GM21528 (cell line): ENCODE data around the gene NUDT2.
"Not testable (repeated sequence)": the region's sequence is repeated elsewhere in the genome, so short reads cannot be mapped to it uniquely, and the experiment has no call there.

Source experiments
- ATAC-seq: cut with Tn5 transposase; IDR thresholded peaks from one replicate; pipeline ENCODE4 v1.9.1; 2021; ENCODE audit warnings: mild to moderate bottlenecking, moderate library complexity; ENCODE audit not compliant: unreplicated experiment, low FRiP score

The NUDT2 gene

DNA sequence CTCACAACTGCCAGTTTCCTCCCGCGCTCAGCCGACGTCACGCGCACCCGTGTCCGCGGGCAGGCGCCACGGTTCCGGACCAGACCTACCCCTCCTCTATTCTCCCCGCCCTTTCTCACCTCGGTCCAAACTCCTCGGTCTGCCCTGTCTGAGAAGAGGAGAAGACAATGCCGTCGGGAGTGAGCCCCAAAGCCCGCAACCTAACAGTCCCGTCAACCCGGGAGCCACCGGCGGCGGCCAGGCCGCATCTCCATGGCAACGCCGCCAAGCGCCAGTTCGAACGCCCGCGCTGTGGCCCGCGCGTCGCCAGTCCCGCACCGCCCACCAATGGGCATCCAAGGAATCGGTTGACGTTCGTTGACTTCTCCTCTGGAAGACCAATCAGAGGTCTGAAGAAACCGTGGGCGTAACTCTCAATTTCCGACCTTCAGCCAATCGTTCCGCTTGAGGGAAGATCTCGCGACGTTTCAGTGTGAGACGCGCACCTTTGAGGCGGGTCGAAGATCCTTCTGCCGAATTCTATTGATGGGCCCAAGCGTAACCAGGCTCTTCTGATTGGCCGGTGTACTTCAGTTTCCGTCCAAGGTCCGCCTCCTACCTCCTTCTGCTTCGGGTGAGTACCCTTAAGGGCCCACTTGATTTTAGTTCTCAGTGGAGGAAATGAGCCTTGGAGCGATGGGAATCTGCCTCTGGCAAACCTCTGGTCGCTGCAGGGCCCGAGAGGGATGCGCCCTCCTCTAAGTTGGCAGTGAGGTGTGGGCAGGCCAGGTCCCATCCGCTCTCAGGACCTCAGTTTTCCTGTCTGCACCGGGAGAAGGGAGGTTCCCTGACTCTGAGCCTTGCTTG, at the start of gene NUDT2, which contains the start of gene KIF24:
Gene NUDT2 (plus strand): TSS at position 583 of the 846 bp plus-strand sequence. CDS start 9,471 bp downstream, outside the sequence.
Gene KIF24 (minus strand): TSS at position 282 of the 846 bp plus-strand sequence. CDS start 17,922 bp downstream, outside the sequence.
- ATAC-seq, result peak; percentile 94

DNA sequence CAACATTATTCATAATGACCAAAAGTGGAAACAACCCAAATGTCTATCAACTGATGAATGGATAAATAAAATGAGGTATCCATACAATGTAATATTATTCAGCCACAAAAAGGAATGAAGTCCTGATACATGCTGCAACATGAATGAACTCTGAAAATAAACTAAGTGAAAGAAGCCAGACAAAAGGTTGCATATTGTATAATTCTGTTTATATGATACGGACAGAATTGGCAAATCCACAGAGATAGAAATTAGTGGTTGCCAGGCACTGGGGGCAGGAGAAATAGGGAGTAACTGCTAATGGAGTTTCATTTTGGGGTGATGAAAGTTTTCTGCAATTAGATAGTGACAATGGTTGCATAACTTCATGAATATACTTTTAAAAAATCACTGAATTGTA, 47.3 kb upstream of the NUDT2 start:
- no peak for ATAC-seq

DNA sequence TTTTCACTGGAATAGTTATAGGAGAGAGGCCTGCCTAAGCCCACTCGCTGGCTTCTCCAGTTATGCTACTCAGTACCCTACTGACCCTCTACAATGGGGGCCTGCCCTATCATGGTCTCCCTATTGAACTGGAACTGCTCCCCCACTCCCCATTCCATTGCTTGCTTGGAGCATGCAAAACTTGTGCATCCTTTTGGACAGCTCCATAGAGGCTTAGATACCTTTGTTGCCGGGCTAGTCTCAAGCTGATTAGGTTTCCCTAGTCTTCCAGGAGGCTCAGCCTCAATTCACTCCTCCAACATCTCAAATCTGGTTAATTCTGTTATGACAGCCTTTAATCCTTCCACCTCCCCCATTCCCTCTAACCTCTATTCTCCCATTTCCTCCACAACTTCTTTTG, 40.2 kb upstream of the NUDT2 start:
- no peak for ATAC-seq

DNA sequence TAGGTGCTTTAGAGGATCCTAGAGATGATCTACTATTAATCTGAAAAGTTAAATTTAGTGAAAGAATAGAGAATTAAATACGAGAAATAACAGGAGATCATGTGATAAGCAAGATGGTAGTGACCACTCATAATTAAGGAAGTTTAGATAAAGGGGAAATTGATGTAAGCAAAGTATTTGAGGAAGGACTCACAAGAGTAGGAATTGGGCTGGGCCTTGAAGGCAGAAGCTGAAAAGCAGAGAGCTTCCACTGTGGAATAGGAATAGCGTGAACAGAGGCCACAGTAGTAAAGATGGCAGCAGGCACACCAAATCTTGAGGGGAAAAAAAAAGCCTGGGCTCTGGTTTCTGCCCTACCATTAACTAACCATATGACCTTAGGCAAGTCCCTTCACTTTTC, 38.3 kb upstream of the NUDT2 start:
- ATAC-seq, result no peak

DNA sequence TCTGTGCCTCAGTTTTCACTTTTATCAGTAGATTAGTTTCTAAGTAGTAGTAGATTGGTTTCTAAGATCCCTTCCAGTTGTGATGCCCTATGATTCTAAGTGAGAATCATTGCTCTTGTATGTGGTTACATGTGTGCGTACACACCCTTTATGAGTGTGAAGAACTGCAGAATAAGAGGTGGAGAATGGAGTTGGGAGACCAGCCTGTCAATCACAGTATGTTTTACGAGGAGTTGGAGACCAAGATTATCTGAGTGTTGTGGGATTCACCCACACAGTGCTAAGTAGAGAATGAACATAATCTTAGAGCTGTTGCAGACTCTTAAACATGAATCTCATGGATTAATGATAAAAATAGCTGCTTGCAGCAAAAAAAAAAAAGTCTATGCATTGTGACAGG, 37.9 kb upstream of the NUDT2 start:
- no peak for ATAC-seq

DNA sequence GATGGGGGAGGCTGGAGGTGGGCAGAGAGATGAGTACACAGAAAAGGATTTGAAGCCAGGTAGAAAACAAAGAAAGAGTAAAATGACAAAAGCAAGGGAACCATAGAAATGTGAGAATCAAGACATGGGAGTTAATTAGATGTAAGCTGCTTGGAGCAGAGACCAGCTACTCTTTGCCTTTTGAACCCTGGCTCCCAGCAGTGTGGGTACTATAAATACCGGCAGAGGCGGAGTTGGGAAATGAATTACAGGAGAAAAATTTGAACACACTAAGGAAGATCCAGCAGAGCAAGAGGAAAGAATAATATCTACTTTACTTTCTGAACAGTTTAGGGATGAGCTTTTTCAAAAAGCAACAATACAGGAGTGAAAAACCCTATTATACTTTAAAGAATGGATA, 36.8 kb upstream of the NUDT2 start:
- ATAC-seq, result no peak

DNA sequence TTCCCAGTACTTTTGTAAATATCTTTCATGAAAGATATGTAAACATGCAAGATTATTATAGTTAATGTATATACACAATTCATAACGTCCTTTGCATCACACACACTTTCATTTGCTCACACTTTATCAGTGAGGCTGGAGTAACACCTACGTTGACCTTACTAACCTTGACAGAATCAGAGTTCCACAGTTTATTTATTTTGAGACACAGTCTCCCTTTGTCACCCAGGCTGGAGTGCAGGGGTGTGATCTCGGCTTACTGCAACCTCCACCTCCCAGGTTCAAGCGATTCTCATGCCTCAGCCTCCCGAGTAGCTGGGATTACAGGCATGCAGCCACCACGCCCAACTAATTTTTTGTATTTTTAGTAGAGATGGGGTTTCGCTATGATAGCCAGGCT, 28.3 kb upstream of the NUDT2 start:
- not testable (repeated sequence) for ATAC-seq

DNA sequence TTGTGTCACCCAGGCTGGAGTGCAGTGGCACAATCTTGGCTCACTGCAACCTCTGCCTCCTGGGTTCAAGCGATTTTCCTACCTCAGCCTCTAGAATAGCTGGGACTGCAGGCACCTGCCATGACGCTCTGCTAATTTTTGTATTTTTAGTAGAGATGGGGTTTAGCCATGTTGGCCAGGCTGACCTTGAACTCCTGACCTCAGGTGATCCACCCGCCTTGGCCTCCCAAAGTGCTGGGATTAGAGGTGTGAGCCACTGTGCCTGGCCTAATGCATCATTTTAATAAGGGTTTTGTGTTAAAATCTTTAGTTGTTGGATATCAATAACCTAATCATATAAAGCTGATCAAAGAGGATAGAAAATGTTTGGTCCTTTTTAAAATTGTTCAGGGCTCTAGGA, 21.1 kb upstream of the NUDT2 start:
- not testable (repeated sequence) for ATAC-seq

DNA sequence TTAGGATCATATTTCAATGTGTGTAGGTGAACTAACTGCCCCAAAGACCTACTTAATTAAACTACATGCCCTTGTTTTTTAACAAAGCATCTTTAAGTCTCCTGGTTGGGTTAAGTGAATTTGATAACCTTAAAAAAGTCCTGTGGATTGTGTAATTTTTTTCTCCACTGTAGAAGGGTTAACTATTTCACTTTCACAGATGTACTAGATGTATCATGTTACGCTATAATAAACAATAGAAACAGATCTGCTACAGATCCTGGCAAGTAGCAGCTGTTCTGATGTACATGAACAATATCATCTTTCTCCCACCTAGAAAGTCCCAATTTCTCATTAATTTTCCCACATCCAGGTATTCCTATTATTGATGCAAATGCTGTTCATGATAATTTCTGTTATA, 19.2 kb upstream of the NUDT2 start:
- ATAC-seq, result no peak

DNA sequence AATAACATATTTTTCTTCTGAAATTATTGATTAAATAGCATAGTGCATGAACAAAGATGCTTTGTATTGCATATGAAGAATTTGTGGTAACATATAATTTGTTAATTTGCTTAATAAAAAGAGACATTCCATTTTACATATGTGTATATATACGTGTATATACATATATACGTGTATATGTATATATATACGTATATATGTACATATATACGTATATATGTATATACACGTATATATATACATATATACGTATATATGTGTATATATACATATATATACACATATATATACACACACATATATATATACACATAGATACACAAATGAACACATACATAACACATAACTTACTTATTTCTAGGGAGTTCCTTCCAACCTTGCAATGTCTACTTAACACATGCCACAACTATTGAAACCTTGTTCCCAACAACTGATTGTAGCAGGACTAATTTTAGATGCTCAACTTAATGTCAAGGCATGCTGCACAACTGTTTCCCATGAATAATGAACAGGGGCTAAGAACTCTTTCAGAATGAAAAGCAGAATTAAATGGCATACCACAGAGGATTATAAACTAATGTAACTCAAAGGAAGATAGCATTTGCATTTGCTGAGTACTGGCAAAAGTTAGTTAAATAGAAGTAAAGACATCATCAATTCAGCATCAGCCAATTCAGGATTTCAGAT, 17.7 kb upstream of the NUDT2 start:
- ATAC-seq, result no peak

DNA sequence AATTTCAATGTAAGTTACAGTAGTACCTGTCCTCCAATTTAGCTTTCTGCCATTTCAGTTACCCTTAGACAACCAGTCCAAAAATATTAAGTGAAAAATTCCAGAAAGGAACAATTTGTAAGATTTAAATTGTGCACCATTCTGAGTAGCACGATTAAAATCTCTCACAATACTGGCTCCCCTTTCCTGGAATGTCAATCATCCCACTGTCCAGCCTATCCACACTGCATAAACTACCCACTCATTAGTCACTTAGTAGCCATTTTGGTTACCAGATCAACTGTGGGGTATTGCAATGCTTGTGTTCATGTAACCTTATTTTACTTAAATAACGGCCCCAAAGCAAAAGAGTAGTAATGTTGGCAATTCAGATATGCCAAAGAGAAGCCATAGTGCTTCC, 11.9 kb upstream of the NUDT2 start:
- ATAC-seq, result no peak

DNA sequence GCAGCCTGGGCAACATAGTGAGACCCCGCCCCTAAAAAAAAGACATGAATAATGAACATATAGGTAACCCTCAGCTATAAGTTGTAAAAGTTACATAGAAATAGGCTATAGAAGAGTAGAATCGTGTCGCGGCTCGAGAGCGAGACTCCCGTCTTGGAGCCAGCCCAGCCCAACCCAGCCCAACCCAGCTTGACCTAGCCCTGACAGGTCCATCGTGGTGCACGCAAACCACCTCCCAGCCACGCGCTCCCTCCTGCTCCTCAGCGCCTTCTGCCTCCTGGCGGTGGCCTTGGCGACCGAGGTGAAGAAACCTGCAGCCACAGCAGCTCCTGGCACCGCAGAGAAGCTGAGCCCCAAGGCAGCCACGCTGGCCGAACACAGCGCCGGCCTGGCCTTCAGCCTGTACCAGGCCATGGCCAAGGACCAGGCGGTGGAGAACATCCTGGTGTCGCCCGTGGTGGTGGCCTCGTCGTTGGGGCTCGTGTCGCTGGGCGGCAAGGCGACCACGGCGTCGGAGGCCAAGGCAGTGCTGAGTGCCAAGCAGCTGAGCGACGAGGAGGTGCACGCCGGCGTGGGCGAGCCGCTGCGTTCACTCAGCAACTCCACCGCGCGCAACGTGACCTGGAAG, 11.1 kb upstream of the NUDT2 start:
- no peak for ATAC-seq

DNA sequence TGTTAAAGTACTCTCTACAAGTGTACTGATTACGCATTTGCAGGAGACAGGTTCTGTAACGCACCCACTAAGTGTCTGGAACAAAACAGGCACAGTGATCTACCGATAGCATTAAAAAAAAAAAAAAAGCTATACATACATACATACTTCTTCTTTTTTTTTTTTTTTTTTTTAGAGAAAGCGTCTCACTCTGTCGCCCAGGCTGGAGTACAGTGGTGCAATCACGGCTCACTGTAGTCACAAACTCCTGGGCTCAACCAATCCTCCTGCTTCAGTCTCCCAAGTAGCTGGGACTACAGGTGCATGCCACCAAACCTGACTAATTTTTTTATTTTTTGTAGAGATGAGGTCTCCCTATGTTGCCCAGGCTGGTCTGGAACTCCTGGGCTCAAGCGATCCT, 7.9 kb upstream of the NUDT2 start:
- ATAC-seq, result no peak

DNA sequence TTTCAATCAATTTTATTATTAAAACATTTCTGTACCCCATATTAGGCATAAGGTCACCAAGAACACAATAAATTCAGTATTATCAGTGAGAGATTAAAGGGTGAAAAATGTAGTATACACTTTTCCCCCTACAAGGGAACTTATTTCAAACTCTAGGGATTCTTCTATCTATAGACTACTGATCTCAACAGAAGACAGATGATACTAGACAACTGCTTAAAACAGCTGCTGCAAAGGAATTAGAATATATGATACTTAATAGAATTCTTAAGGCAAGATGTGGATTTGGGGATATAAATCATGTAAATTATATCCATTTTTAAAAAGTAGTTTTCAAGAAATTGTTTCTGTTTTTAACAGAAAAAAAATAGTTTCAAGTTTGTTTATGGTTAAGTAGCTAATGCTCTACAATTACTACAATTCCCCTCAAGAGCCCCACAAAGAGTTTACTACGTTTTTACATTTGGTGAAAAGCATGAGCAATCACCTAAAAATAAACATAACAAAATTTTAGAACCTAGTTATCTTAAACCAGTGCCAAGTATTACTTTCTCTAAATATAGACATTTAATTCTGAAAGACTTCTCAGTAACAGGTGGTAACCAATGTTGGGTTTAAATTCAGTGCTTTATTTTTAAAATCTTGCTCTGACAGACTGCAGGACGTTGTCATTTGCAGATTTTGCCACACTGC, 6.3 kb upstream of the NUDT2 start:
- ATAC-seq, result no peak

DNA sequence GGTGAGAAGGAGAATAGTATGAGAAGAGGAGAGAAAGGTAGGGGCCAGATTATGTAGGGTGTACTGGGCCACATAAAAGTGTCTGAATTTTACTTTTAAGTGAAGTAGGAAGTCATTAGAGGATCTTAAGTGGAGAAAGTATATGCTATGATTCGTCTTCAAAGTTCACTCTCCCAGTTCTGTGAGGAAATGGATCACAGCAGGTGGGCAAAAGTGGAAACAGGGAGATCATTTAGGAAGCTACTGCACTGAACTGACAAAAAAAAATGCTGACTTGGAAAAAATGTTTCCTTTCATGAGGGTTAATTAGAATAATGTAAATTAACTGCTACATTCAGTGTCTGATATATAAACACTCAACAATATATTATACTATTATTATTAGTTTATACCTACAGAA, 2.7 kb upstream of the NUDT2 start:
- no peak for ATAC-seq

DNA sequence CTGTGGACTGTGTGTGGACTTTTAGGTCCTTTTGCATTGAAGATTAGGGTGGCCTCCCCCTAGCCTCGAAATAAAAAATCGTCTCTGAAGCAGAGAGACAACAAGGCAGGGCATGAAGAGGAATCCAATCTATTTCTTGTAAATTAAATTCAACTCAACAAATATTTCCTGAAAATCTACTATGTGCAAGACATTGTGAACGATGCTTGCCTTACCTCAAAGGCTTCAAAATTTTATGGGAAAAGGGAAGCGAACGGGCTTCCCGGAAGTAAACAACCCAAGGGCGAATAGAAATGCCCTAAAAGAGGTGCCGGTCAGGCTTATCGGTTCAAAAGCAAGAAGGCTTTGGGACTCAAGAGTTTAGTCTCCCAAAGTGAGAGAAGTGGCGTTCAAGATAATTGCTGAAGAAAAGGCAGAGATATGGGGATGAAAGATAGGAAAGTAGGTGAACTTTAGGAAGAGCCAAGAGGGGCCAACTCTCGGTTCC, 826 bp upstream of the NUDT2 start:
- ATAC-seq, result no peak

DNA sequence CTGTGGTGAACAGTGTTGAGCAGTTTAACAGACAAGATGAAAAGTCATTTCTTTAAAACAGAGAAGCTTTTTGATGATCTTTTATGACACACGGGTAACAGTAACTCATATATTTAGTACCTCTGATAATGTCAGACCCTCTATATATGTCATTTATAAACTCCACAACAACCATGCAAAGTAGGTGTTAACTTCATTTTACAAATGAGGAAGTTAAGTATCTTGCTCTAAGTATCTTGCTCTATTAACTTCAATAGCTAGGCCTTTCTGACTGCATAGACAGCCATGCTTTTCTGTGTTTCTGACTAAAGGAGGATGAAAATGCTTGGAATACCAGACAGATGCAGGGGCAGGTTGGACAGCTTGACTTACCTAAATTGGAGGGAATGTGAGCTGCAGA, 1.8 kb downstream of the NUDT2 start:
- ATAC-seq, result no peak

DNA sequence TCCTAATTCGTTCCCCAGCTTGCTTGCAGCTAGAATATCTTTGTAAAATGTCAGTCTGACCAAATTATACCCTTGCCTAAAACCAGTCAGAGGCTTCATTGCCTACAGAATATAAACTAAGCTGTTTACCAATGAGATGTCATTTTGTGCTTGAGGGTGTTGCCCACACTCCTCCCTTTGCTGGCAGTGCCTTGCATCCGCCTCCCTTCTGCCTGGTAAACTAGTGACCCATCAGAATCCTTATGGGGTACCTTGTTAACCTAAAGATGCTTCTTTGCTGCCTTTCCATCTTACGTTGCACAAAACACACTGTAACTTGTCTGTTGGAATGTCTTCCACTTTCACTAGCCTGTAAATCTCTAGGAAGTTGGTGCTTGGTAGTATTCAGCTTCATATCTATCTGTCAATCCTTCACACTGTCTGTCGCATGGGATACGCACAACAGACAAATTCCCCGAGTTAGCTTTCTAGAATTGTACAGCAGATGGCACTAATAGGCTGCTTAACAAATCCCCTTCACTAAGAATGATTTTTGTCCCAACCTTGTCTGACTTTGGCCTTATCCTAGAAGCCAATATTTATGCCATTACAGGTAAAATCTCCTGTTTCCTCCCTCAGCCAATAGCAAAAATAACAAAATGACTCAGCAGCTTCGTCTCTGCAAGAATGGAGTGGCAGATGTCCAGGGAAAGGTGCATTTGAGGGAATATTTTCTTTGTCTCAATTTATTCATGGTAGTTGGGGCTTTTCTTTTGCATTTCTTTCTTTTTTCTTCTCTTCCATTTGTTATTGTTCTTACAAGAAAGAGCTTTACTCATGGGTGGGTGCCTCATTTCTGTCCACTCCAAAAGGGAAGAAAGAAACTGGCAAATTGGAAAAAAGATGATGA, 3.0 kb downstream of the NUDT2 start:
- ATAC-seq, result no peak

DNA sequence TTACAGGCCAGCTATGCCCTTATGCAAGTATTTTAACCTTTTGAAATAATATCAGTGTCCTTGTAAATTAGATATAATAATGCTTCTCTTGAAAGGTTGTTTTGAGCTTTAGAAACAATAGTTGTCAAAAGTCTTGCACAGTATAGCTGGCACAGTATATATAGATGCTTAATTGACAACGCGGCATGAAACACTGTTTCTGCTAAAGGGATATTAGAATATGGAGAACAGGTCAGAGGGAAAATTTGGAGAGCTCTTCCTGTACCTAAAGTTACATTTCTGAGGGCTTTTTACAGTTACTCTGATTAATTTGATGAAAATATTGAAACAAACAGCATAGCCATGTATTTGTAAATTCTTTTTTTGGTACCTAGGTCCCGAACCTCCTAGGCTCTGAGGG, 4.5 kb downstream of the NUDT2 start:
- no peak for ATAC-seq
